Activated CD8-positive, alpha-beta T cell treated with anti-CD3 and anti-CD28 coated beads for 36 hours (primary cell): ENCODE data around the gene PSME3. TPM values are rescaled to one million over a fixed set of nuclear protein-coding genes. Genes with fewer than 3 reads are reported as not detected.

Experiments
- ATAC-seq: fragments of 200-7000 bp; cut with Tn5 transposase; one replicate; pipeline ENCODE4 v1.10.0; 2021; ENCODE audit warnings: mild to moderate bottlenecking, moderate library complexity
- CTCF ChIA-PET: fragments of 350-600 bp; sonication (Branson Sonifier 250); formaldehyde crosslinking; loops from one replicate; lab custom pipeline; 2021; ENCODE audit warnings: antibody characterized with exemption; lab: Charles Lee
- POLR2A ChIA-PET: fragments of 350-600 bp; sonication (Branson Sonifier 250); formaldehyde crosslinking; loops from one replicate; lab custom pipeline; 2021; ENCODE audit warnings: antibody characterized with exemption; lab: Charles Lee
- DNase-seq: peaks from one replicate; pipeline ENCODE4 v3.0.0-alpha.2; 2020
- H3K27ac Mint-ChIP-seq: one replicate; pipeline ENCODE4 v1.8.0; 2021; ENCODE audit warnings: mild to moderate bottlenecking, mixed read lengths
- H3K27me3 Mint-ChIP-seq: one replicate; pipeline ENCODE4 v1.8.0; 2021; ENCODE audit warnings: mixed read lengths
- H3K36me3 Mint-ChIP-seq: one replicate; pipeline ENCODE4 v1.8.0; 2021; ENCODE audit warnings: low read depth, mixed read lengths
- H3K4me1 Mint-ChIP-seq: one replicate; pipeline ENCODE4 v1.8.0; 2021; ENCODE audit warnings: low read depth, mixed read lengths
- H3K4me3 Mint-ChIP-seq: one replicate; pipeline ENCODE4 v1.8.0; 2021; ENCODE audit warnings: mild to moderate bottlenecking, moderate library complexity, mixed read lengths
- H3K9me3 Mint-ChIP-seq: one replicate; pipeline ENCODE4 v1.8.0; 2021; ENCODE audit warnings: mixed read lengths
- intact Hi-C: fragments of 100-400 bp; cut with micrococcal nuclease; formaldehyde crosslinking; loops from one replicate; pipeline ENCODE4 v1.10.0; 2022
- total RNA-seq, 2 experiments: library from RNA; stranded (reverse); gene quantifications; one replicate each; pipeline ENCODE4 v1.2.3, GENCODE V29; 2021
- TF ChIP-seq, protein P1 (sequence below): fragments of 200-600 bp; IDR thresholded peaks from one replicate; pipeline ENCODE4 v1.8.0; 2022; ENCODE audit warnings: antibody characterized with exemption, mild to moderate bottlenecking

The PSME3 gene
- total RNA-seq, 2 experiments from 2014 or later: 124 to 132 TPM

DNA sequence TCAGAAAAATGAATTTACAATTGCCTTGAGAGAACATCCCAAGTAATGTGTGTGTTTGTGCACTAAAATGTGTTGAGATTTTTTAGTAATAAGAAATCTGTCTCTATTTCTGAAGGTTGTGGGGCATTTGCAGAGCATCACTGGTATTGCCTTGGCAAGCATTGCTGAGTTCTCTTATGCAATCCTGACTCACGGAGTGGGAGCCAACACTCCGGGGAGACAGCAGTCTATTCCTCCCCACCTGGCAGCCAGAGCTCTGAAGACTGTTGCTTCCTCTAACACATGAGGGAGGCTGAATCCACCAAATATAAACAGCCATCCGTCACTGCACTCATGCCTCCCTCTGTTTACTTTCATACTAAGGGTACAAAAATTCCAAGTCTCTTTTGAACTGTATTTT, 23.9 kb upstream of the PSME3 start:
- H3K27ac Mint-ChIP-seq: no peak overlapping the region
- TF ChIP-seq, protein P1, sequence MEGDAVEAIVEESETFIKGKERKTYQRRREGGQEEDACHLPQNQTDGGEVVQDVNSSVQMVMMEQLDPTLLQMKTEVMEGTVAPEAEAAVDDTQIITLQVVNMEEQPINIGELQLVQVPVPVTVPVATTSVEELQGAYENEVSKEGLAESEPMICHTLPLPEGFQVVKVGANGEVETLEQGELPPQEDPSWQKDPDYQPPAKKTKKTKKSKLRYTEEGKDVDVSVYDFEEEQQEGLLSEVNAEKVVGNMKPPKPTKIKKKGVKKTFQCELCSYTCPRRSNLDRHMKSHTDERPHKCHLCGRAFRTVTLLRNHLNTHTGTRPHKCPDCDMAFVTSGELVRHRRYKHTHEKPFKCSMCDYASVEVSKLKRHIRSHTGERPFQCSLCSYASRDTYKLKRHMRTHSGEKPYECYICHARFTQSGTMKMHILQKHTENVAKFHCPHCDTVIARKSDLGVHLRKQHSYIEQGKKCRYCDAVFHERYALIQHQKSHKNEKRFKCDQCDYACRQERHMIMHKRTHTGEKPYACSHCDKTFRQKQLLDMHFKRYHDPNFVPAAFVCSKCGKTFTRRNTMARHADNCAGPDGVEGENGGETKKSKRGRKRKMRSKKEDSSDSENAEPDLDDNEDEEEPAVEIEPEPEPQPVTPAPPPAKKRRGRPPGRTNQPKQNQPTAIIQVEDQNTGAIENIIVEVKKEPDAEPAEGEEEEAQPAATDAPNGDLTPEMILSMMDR: no peak
- no peak overlapping the region for H3K4me3 Mint-ChIP-seq
- peaks cover 18% of the 10 kb centered on the region for H3K36me3 Mint-ChIP-seq
- no peaks in the 10 kb centered on the region for H3K9me3 Mint-ChIP-seq
- intact Hi-C loops: no loop called here
- no peak for DNase-seq
- ChIA-PET CTCF (interaction anchor here (0.7 to 2.0 kb wide), 5 partner anchors 10 to 198 kb away, joined by 3 to 5 read pairs (median 3); no protein-coding TSS in a partner anchor), POLR2A (interaction anchor here (0.6 to 1.5 kb wide), 2 partner anchors 156 to 169 kb away, joined by 3 read pairs; no protein-coding TSS in a partner anchor)
- no peaks in the 10 kb centered on the region for H3K27me3 Mint-ChIP-seq
- H3K4me1 Mint-ChIP-seq: no peaks in the 10 kb centered on the region
- ATAC-seq: no peak

DNA sequence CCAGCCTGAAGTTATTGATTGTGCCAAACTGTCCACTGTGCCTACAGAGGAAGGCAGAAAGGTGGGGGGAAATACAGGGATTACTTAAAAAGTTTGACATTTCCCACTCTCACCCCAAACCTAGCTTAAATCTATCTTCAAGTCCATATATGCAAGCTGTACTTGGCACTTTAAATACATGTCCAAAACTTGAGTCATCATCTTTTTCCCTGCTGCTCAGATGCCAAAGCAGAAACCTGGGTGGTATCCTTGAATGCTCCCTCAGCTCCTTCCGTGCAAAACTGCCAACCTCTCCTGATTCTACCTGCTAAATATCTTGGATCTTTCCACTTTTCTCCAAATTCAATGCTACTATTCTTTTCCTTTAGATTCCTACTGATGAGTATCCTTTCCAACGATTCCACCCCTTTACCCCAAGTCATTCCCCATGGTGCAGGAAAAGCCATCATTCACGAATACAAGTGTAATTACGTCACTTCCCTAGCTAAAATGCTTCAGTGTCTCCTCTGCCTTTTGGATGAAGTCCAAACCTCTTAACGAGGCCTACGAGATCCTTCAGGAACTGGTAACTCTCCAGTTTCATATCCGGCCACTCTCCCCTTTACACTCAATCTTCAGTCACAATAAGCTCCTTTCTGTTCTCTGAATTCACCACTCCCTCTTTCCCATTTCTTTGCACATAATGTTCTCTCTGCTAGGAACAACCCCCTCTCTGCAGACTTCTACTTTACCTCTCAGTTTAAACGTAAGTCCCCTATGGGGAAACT, 18.4 kb upstream of the PSME3 start:
- no peaks in the 10 kb centered on the region for H3K9me3 Mint-ChIP-seq
- H3K4me1 Mint-ChIP-seq: peaks cover 4% of the 10 kb centered on the region
- CTCF ChIA-PET: interaction anchor here (0.9 to 2.5 kb wide), 5 partner anchors 9 to 183 kb away, joined by 3 to 13 read pairs (median 5); partner anchors contain the start of genes BECN1 and RPL27
- DNase-seq (no peak), ATAC-seq (no peak)
- POLR2A ChIA-PET: interaction anchor here (1.0 to 1.6 kb wide), 3 partner anchors 8 to 30 kb away, joined by 3 to 4 read pairs (median 4); partner anchors contain the start of genes CNTD1 and COA3
- TF ChIP-seq, protein P1: no peak
- no peak overlapping the region for H3K4me3 Mint-ChIP-seq
- H3K36me3 Mint-ChIP-seq: peaks cover 49% of the 10 kb centered on the region
- intact Hi-C loops: no loop called here
- no peak overlapping the region for H3K27ac Mint-ChIP-seq
- no peaks in the 10 kb centered on the region for H3K27me3 Mint-ChIP-seq

- H3K9me3 Mint-ChIP-seq: no peaks in the 10 kb centered on the region
- CTCF ChIA-PET: interaction anchor here (0.7 to 5.1 kb wide), 9 partner anchors 12 to 134 kb away, joined by 3 to 36 read pairs (median 5); partner anchors contain the start of gene VPS25
- no peak overlapping the region for H3K27ac Mint-ChIP-seq
- intact Hi-C loops: no loop called here
- no peak for DNase-seq
- peaks cover 23% of the 10 kb centered on the region for H3K4me1 Mint-ChIP-seq
- peaks cover 52% of the 10 kb centered on the region for H3K36me3 Mint-ChIP-seq
- H3K27me3 Mint-ChIP-seq: no peaks in the 10 kb centered on the region
- H3K4me3 Mint-ChIP-seq: no peak overlapping the region
- TF ChIP-seq, protein P1: no peak
- ATAC-seq: no peak
- POLR2A ChIA-PET: interaction anchor here (0.8 to 1.3 kb wide), 4 partner anchors 11 to 44 kb away, joined by 3 to 10 read pairs (median 3); partner anchors contain the start of gene PSME3
Observed at GRCh38 chr17:42817866-42818265, 15.3 kb upstream of the PSME3 start.

GRCh38 chr17:42818379-42818778, 14.8 kb upstream of the PSME3 start:
- DNase-seq: no peak
- no peak overlapping the region for H3K27ac Mint-ChIP-seq
- H3K4me1 Mint-ChIP-seq: peaks cover 24% of the 10 kb centered on the region
- CTCF ChIA-PET: interaction anchor here (0.7 to 5.1 kb wide), 8 partner anchors 13 to 134 kb away, joined by 3 to 36 read pairs (median 5); partner anchors contain the start of gene VPS25
- H3K36me3 Mint-ChIP-seq: peaks cover 52% of the 10 kb centered on the region
- H3K4me3 Mint-ChIP-seq: no peak overlapping the region
- H3K27me3 Mint-ChIP-seq: no peaks in the 10 kb centered on the region
- no peaks in the 10 kb centered on the region for H3K9me3 Mint-ChIP-seq
- intact Hi-C loops: no loop called here
- no peak for ATAC-seq
- TF ChIP-seq, protein P1: no peak
- POLR2A ChIA-PET: interaction anchor here (1.0 to 1.4 kb wide), 5 partner anchors 14 to 549 kb away, joined by 3 to 10 read pairs (median 3); partner anchors contain the start of gene PSME3
